Measurements from ENCODE around the gene NQO1.

NQO1 gene

DNA sequence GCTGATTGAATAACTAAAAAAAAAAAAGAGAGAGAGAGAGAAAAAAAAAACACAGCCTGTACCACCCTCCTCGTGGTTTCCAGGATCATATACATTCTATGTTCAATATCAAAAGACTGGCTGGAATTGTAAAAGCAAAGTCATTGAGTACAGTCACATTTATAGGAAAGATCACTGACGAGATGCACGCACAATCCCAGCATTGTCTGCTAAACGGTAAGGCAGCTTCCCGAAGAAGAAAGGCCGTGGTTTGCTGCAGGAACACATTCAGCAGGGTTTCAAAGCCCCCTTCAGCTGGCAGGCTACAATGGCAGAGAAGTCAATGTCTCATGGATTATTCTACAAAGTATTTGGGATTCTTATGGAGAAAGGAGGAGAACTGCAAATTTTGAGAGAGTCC lies 9.3 kb downstream of the NQO1 start:
- Histone ChIP-seq H3K4me1 (ENCODE audit: control insufficient read depth, low read depth, low read length) (no peaks in the 10 kb centered on the region), H3K9me3 (ENCODE audit: control insufficient read depth, low read depth, low read length) (no peaks in the 10 kb centered on the region), H3K36me3 (ENCODE audit: control insufficient read depth, low read depth, low read length) (peaks cover 17% of the 10 kb centered on the region), H3K9ac (ENCODE audit: low read length) (no peak overlapping the region), H3K27me3 (ENCODE audit: control insufficient read depth, insufficient read depth, low read length) (no peaks in the 10 kb centered on the region), H3K4me3 (ENCODE audit: low read length) (no peak overlapping the region), H3K27ac (ENCODE audit: low read length) (no peak overlapping the region)

GRCh38 chr16:69712914-69713581 lies 13.3 kb downstream of the NQO1 start:
- no peak overlapping the region for H3K4me3 ChIP-seq (ENCODE audit: low read length)
- no peak overlapping the region for H3K9ac ChIP-seq (ENCODE audit: low read length)
- H3K36me3 ChIP-seq (ENCODE audit: control insufficient read depth, low read depth, low read length): peaks cover 28% of the 10 kb centered on the region
- H3K27ac ChIP-seq (ENCODE audit: low read length): no peak overlapping the region
- no peaks in the 10 kb centered on the region for H3K9me3 ChIP-seq (ENCODE audit: control insufficient read depth, low read depth, low read length)
- no peaks in the 10 kb centered on the region for H3K4me1 ChIP-seq (ENCODE audit: control insufficient read depth, low read depth, low read length)
- H3K27me3 ChIP-seq (ENCODE audit: control insufficient read depth, insufficient read depth, low read length): no peaks in the 10 kb centered on the region

- peaks cover 24% of the 10 kb centered on the region for H3K36me3 ChIP-seq (ENCODE audit: control insufficient read depth, low read depth, low read length)
- no peaks in the 10 kb centered on the region for H3K27me3 ChIP-seq (ENCODE audit: control insufficient read depth, insufficient read depth, low read length)
- H3K9me3 ChIP-seq (ENCODE audit: control insufficient read depth, low read depth, low read length): no peaks in the 10 kb centered on the region
- H3K4me1 ChIP-seq (ENCODE audit: control insufficient read depth, low read depth, low read length): no peaks in the 10 kb centered on the region
- H3K27ac ChIP-seq (ENCODE audit: low read length): no peak overlapping the region
- no peak overlapping the region for H3K4me3 ChIP-seq (ENCODE audit: low read length)
- H3K9ac ChIP-seq (ENCODE audit: low read length): no peak overlapping the region
Measured at GRCh38 chr16:69712277-69712676, 14.1 kb downstream of the NQO1 start.

DNA sequence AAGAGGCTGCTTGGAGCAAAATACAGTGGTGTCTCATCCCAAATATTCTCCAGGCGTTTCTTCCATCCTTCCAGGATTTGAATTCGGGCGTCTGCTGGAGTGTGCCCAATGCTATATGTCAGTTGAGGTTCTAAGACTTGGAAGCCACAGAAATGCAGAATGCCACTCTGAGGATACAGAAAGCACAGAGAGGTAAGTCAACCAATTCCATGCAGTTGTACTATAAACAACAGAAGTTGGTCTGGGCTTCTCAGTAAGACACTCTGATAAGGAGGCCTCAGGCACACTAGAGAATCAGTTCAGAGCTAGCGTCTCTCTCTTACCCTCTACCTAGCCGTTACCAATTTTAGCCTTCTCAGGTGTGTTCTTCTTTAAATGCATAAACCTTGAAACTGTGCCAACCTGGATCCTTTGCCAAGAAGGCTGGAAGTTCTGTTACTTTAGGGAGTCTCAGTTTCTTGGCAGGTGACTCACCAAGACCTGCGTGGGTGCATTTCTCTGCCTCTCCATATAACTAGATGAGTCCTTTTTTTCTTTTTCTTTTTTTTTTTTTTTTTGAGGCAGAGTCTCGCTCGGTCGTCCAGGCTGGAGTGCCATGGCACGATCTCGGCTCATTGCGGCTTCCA lies 15.1 kb downstream of the NQO1 start:
- Histone ChIP-seq H3K4me1 (ENCODE audit: control insufficient read depth, low read depth, low read length) (no peaks in the 10 kb centered on the region), H3K9ac (ENCODE audit: low read length) (no peak overlapping the region), H3K9me3 (ENCODE audit: control insufficient read depth, low read depth, low read length) (no peaks in the 10 kb centered on the region), H3K4me3 (ENCODE audit: low read length) (no peak overlapping the region), H3K36me3 (ENCODE audit: control insufficient read depth, low read depth, low read length) (peaks cover 24% of the 10 kb centered on the region), H3K27me3 (ENCODE audit: control insufficient read depth, insufficient read depth, low read length) (no peaks in the 10 kb centered on the region), H3K27ac (ENCODE audit: low read length) (no peak overlapping the region)

GRCh38 chr16:69709456-69710084 lies 16.8 kb downstream of the NQO1 start:
- Histone ChIP-seq H3K27ac (ENCODE audit: low read length) (no peak overlapping the region), H3K9ac (ENCODE audit: low read length) (no peak overlapping the region), H3K9me3 (ENCODE audit: control insufficient read depth, low read depth, low read length) (no peaks in the 10 kb centered on the region), H3K4me1 (ENCODE audit: control insufficient read depth, low read depth, low read length) (no peaks in the 10 kb centered on the region), H3K36me3 (ENCODE audit: control insufficient read depth, low read depth, low read length) (peaks cover 21% of the 10 kb centered on the region), H3K4me3 (ENCODE audit: low read length) (no peak overlapping the region), H3K27me3 (ENCODE audit: control insufficient read depth, insufficient read depth, low read length) (no peaks in the 10 kb centered on the region)

DNA sequence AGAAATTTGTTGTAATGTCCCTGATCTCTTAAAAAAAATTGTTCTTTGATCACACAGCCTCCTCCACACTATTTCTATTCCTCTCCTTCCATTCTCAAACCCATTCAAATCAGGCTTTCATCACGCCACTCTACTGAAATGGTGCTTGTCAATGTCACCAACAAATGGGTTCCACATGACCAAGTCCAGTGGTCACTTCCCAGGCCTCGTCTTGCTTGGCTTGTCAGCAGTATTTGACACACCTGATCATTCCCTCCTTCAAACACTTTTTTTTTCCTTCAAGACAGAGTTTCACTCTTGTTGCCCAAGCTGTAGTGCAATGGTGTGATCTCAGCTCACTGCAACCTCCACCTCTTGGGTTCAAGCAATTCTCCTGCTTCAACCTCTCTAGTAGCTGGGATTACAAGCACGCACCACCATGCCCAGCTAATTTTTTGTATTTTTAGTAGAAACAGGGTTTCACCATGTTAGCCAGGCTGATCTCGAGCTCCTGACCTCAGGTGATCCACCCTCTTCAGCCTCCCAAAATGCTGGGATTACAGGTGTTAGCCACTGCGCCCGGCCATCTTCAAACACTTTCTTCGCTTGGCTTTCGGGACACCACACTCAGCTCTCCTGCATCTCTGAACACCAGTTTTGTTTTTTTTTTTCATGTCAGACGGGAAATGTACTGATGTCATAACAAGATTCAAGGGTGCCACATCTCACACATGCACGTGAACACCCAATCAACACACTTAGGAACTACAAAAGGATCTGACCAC lies 18.3 kb downstream of the NQO1 start:
- H3K36me3 ChIP-seq (ENCODE audit: control insufficient read depth, low read depth, low read length): peaks cover 21% of the 10 kb centered on the region
- no peak overlapping the region for H3K4me3 ChIP-seq (ENCODE audit: low read length)
- no peaks in the 10 kb centered on the region for H3K9me3 ChIP-seq (ENCODE audit: control insufficient read depth, low read depth, low read length)
- H3K27me3 ChIP-seq (ENCODE audit: control insufficient read depth, insufficient read depth, low read length): no peaks in the 10 kb centered on the region
- H3K4me1 ChIP-seq (ENCODE audit: control insufficient read depth, low read depth, low read length): no peaks in the 10 kb centered on the region
- no peak overlapping the region for H3K27ac ChIP-seq (ENCODE audit: low read length)
- no peak overlapping the region for H3K9ac ChIP-seq (ENCODE audit: low read length)

DNA sequence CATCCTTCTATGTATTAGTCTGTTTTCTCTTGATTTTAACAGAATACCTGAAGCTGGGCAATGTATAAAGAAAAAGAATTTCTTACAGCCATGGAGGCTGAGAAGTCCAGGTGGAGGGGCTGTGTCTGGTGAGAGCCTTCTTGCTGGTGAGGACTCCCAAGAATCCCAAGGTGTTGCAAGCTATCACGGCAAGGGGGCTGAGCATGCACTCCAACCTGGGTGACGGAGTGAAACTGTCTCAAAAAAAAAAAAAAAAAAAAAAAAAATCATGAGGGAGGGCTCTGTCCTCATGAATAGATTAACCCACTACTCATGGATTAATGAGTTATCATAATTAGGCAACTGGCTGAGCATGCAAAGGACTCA lies 19.4 kb downstream of the NQO1 start:
- Histone ChIP-seq H3K9ac (ENCODE audit: low read length) (no peak overlapping the region), H3K36me3 (ENCODE audit: control insufficient read depth, low read depth, low read length) (peaks cover 11% of the 10 kb centered on the region), H3K4me3 (ENCODE audit: low read length) (no peak overlapping the region), H3K27me3 (ENCODE audit: control insufficient read depth, insufficient read depth, low read length) (no peaks in the 10 kb centered on the region), H3K27ac (ENCODE audit: low read length) (no peak overlapping the region), H3K9me3 (ENCODE audit: control insufficient read depth, low read depth, low read length) (no peaks in the 10 kb centered on the region), H3K4me1 (ENCODE audit: control insufficient read depth, low read depth, low read length) (no peaks in the 10 kb centered on the region)

GRCh38 chr16:69706256-69706974 lies 19.9 kb downstream of the NQO1 start:
- no peaks in the 10 kb centered on the region for H3K9me3 ChIP-seq (ENCODE audit: control insufficient read depth, low read depth, low read length)
- H3K4me1 ChIP-seq (ENCODE audit: control insufficient read depth, low read depth, low read length): no peaks in the 10 kb centered on the region
- no peak overlapping the region for H3K9ac ChIP-seq (ENCODE audit: low read length)
- H3K27ac ChIP-seq (ENCODE audit: low read length): no peak overlapping the region
- H3K4me3 ChIP-seq (ENCODE audit: low read length): no peak overlapping the region
- no peaks in the 10 kb centered on the region for H3K27me3 ChIP-seq (ENCODE audit: control insufficient read depth, insufficient read depth, low read length)
- peaks cover 10% of the 10 kb centered on the region for H3K36me3 ChIP-seq (ENCODE audit: control insufficient read depth, low read depth, low read length)

GRCh38 chr16:69703638-69704037 lies 22.7 kb downstream of the NQO1 start:
- Histone ChIP-seq H3K36me3 (ENCODE audit: control insufficient read depth, low read depth, low read length) (peaks cover 4% of the 10 kb centered on the region), H3K27ac (ENCODE audit: low read length) (no peak overlapping the region), H3K4me1 (ENCODE audit: control insufficient read depth, low read depth, low read length) (no peaks in the 10 kb centered on the region), H3K9me3 (ENCODE audit: control insufficient read depth, low read depth, low read length) (no peaks in the 10 kb centered on the region), H3K9ac (ENCODE audit: low read length) (no peak overlapping the region), H3K4me3 (ENCODE audit: low read length) (no peak overlapping the region), H3K27me3 (ENCODE audit: control insufficient read depth, insufficient read depth, low read length) (no peaks in the 10 kb centered on the region)

GRCh38 chr16:69701866-69702265 lies 24.5 kb downstream of the NQO1 start:
- no peaks in the 10 kb centered on the region for H3K27me3 ChIP-seq (ENCODE audit: control insufficient read depth, insufficient read depth, low read length)
- no peak overlapping the region for H3K9ac ChIP-seq (ENCODE audit: low read length)
- no peak overlapping the region for H3K27ac ChIP-seq (ENCODE audit: low read length)
- no peaks in the 10 kb centered on the region for H3K9me3 ChIP-seq (ENCODE audit: control insufficient read depth, low read depth, low read length)
- H3K36me3 ChIP-seq (ENCODE audit: control insufficient read depth, low read depth, low read length): peaks cover 4% of the 10 kb centered on the region
- no peak overlapping the region for H3K4me3 ChIP-seq (ENCODE audit: low read length)
- H3K4me1 ChIP-seq (ENCODE audit: control insufficient read depth, low read depth, low read length): no peaks in the 10 kb centered on the region

DNA sequence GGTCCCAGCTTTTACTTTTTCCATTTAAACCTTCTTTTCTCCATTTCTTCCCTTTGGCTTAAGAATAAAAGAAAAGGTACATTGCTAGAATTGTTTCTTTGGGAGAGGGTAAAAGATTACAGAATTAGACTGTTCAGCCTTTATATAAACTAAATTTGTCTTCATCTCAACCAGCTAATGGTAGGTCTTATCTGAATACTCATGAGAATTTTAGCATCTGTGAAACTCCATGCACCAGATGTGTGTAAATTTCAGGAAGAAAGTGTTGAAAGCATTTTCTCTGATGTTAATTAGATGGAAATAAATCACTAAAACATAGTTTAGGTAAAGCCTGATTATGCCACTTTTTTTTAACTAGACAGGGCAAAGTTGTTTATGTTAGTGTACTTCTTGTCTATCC lies 24.9 kb downstream of the NQO1 start:
- H3K9me3 ChIP-seq (ENCODE audit: control insufficient read depth, low read depth, low read length): no peaks in the 10 kb centered on the region
- H3K4me3 ChIP-seq (ENCODE audit: low read length): no peak overlapping the region
- no peaks in the 10 kb centered on the region for H3K4me1 ChIP-seq (ENCODE audit: control insufficient read depth, low read depth, low read length)
- H3K27ac ChIP-seq (ENCODE audit: low read length): no peak overlapping the region
- peaks cover 4% of the 10 kb centered on the region for H3K36me3 ChIP-seq (ENCODE audit: control insufficient read depth, low read depth, low read length)
- H3K9ac ChIP-seq (ENCODE audit: low read length): no peak overlapping the region
- no peaks in the 10 kb centered on the region for H3K27me3 ChIP-seq (ENCODE audit: control insufficient read depth, insufficient read depth, low read length)
